DMS 273 treated with DMSO at 0.1 percent for 48 hours (cell line): ENCODE data around the gene SMIM15.

ENCODE experiments used
- DNase-seq: peaks from one replicate; lab custom pipeline; 2025; lab: John Stamatoyannopoulos, UW

SMIM15 gene

GRCh38 chr5:61159836-61160235 is 2.4 kb downstream of the SMIM15 start:
- no peak for DNase-seq

GRCh38 chr5:61159070-61159469 is 3.2 kb downstream of the SMIM15 start:
- DNase-seq: no peak

- no peak for DNase-seq
Observed at GRCh38 chr5:61151893-61152292, 10.4 kb downstream of the SMIM15 start.

GRCh38 chr5:61148515-61148914 is 13.8 kb downstream of the SMIM15 start:
- no peak for DNase-seq

- DNase-seq: no peak
Observed at GRCh38 chr5:61142811-61143210, 19.5 kb downstream of the SMIM15 start.

GRCh38 chr5:61142391-61142790 is 19.9 kb downstream of the SMIM15 start:
- no peak for DNase-seq

- DNase-seq: no peak
Observed at GRCh38 chr5:61141801-61142200, 20.5 kb downstream of the SMIM15 start.

GRCh38 chr5:61139931-61140330 is 22.3 kb downstream of the SMIM15 start:
- no peak for DNase-seq

GRCh38 chr5:61139094-61139873 is 23.0 kb downstream of the SMIM15 start:
- no peak for DNase-seq

GRCh38 chr5:61137835-61138234 is 24.4 kb downstream of the SMIM15 start:
- DNase-seq: no peak

- no peak for DNase-seq
Observed at GRCh38 chr5:61132559-61132958, 29.7 kb downstream of the SMIM15 start.

- no peak for DNase-seq
Observed at GRCh38 chr5:61130289-61130688, 32.0 kb downstream of the SMIM15 start.

GRCh38 chr5:61123145-61123544 is 39.1 kb downstream of the SMIM15 start:
- DNase-seq: no peak

- no peak for DNase-seq
Observed at GRCh38 chr5:61120534-61120933, 41.7 kb downstream of the SMIM15 start.

- DNase-seq: no peak
Observed at GRCh38 chr5:61119066-61119465, 43.2 kb downstream of the SMIM15 start.

- no peak for DNase-seq
Observed at GRCh38 chr5:61115968-61116367, 46.3 kb downstream of the SMIM15 start.

- DNase-seq: no peak
Observed at GRCh38 chr5:61114441-61114840, 47.8 kb downstream of the SMIM15 start.
